ENCODE results near the gene SLCO2B1.

- TF ChIP-seq POLR2A (IDR thresholded peaks at IDR 0.05) = no peak
- TF ChIP-seq CTCF (IDR thresholded peaks at IDR 0.05) = no peak
These were observed 4.0 kb downstream of the SLCO2B1 start for GRCh38 chr11:75154646-75155569.

Measured in heart left ventricle (tissue), 13 donors.